ENCODE data around the gene EYA2. TPM values are rescaled to one million over a fixed set of nuclear protein-coding genes. Genes with fewer than 3 reads are reported as not detected.

The EYA2 gene
- total and polyA plus RNA-seq, 4 donors = 0.17 to 0.54 (median 0.23) TPM; not detected in 1

DNA sequence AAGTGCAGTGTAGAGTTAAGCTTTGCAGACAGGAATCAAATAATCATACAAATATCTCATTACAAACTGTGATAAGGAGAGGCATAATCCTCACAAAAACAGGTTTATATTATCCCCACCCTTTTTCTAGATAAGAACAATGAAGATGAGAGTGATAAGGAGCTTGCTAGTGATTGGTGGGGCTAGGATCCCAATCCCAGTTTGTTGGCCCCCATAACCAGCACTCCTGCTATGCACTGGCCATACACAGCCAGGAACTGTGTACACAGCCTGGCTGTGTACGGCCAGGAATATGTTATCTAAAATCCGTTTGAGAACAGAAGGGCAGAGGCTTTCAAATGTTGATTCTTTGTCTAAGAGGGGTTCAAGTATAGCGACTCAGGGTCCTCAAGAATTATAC, 180.6 kb downstream of the EYA2 start:
- WGBS = 56% methylated on average over 3 of the region's 3 CpGs
- H3K4me1 ChIP-seq (ENCODE audit: control insufficient read depth in 4 of 4, insufficient read depth in 4 of 4, low read length in 3 of 4) = no peaks in the 10 kb centered on the region
- H3K36me3 ChIP-seq (ENCODE audit: control insufficient read depth in 4 of 4, insufficient read depth in 3 of 4, low read depth in 1 of 4, low read length in 3 of 4) = no peaks in the 10 kb centered on the region
- TF ChIP-seq RAD21 (IDR thresholded peaks at IDR 0.05) (no peak), REST (IDR thresholded peaks at IDR 0.05) (no peak), FOXA2 (IDR thresholded peaks at IDR 0.05) (no peak), HNF4G (IDR thresholded peaks at IDR 0.05) (no peak), ATF3 (IDR thresholded peaks at IDR 0.05) (no peak), MAX (IDR thresholded peaks at IDR 0.05) (no peak), FOXA1 (IDR thresholded peaks at IDR 0.05) (no peak), JUND (IDR thresholded peaks at IDR 0.05) (no peak), RXRA (IDR thresholded peaks at IDR 0.05) (no peak), SP1 (IDR thresholded peaks at IDR 0.05) (no peak), NR2F2 (IDR thresholded peaks at IDR 0.05) (no peak), TAF1 (conservative IDR thresholded peaks at IDR 0.05) (no peak)
- TF ChIP-seq, protein P1, sequence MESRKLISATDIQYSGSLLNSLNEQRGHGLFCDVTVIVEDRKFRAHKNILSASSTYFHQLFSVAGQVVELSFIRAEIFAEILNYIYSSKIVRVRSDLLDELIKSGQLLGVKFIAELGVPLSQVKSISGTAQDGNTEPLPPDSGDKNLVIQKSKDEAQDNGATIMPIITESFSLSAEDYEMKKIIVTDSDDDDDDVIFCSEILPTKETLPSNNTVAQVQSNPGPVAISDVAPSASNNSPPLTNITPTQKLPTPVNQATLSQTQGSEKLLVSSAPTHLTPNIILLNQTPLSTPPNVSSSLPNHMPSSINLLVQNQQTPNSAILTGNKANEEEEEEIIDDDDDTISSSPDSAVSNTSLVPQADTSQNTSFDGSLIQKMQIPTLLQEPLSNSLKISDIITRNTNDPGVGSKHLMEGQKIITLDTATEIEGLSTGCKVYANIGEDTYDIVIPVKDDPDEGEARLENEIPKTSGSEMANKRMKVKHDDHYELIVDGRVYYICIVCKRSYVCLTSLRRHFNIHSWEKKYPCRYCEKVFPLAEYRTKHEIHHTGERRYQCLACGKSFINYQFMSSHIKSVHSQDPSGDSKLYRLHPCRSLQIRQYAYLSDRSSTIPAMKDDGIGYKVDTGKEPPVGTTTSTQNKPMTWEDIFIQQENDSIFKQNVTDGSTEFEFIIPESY (IDR thresholded peaks at IDR 0.05) = no peak
- TF ChIP-seq, protein P2, sequence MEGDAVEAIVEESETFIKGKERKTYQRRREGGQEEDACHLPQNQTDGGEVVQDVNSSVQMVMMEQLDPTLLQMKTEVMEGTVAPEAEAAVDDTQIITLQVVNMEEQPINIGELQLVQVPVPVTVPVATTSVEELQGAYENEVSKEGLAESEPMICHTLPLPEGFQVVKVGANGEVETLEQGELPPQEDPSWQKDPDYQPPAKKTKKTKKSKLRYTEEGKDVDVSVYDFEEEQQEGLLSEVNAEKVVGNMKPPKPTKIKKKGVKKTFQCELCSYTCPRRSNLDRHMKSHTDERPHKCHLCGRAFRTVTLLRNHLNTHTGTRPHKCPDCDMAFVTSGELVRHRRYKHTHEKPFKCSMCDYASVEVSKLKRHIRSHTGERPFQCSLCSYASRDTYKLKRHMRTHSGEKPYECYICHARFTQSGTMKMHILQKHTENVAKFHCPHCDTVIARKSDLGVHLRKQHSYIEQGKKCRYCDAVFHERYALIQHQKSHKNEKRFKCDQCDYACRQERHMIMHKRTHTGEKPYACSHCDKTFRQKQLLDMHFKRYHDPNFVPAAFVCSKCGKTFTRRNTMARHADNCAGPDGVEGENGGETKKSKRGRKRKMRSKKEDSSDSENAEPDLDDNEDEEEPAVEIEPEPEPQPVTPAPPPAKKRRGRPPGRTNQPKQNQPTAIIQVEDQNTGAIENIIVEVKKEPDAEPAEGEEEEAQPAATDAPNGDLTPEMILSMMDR (IDR thresholded peaks at IDR 0.05; ENCODE audit: low read depth, low read length, missing input control) = no peak
- no peak for DNase-seq (ENCODE audit: low spot score)
- H3K9me3 ChIP-seq (ENCODE audit: control insufficient read depth in 4 of 4, low read length in 3 of 4) = peaks cover 2 to 12% (median 5%) of the 10 kb centered on the region in 4 donors
- H3K27me3 ChIP-seq (ENCODE audit: control insufficient read depth in 4 of 4, insufficient read depth in 4 of 4, low read length in 3 of 4) = no peaks in the 10 kb centered on the region
- no peak overlapping the region for H3K4me3 ChIP-seq (ENCODE audit: low read depth in 1 of 3, low read length in 3 of 3)
- H3K27ac ChIP-seq (ENCODE audit: low read depth in 1 of 2, low read length in 2 of 2) = no peak overlapping the region
- no peak overlapping the region for H3K9ac ChIP-seq (ENCODE audit: low read depth in 1 of 2, low read length in 2 of 2)

GRCh38 chr20:47079047-47079446, 184.4 kb downstream of the EYA2 start:
- no peak for DNase-seq (ENCODE audit: low spot score)
- TF ChIP-seq NR2F2 (IDR thresholded peaks at IDR 0.05) (no peak), MAX (IDR thresholded peaks at IDR 0.05) (no peak), REST (IDR thresholded peaks at IDR 0.05) (no peak), FOXA1 (IDR thresholded peaks at IDR 0.05) (no peak), TAF1 (conservative IDR thresholded peaks at IDR 0.05) (no peak), HNF4A (conservative IDR thresholded peaks at IDR 0.05) (no peak)
- TF ChIP-seq, protein P1 (IDR thresholded peaks at IDR 0.05) = no peak
- no peaks in the 10 kb centered on the region for H3K27me3 ChIP-seq (ENCODE audit: control insufficient read depth in 4 of 4, insufficient read depth in 4 of 4, low read length in 3 of 4)
- H3K4me3 ChIP-seq (ENCODE audit: low read depth in 1 of 3, low read length in 3 of 3) = no peak overlapping the region
- peaks cover 2 to 12% (median 5%) of the 10 kb centered on the region in 4 donors for H3K9me3 ChIP-seq (ENCODE audit: control insufficient read depth in 4 of 4, low read length in 3 of 4)
- H3K27ac ChIP-seq (ENCODE audit: low read depth in 1 of 2, low read length in 2 of 2) = no peak overlapping the region
- H3K4me1 ChIP-seq (ENCODE audit: control insufficient read depth in 4 of 4, insufficient read depth in 4 of 4, low read length in 3 of 4) = no peaks in the 10 kb centered on the region
- H3K36me3 ChIP-seq (ENCODE audit: control insufficient read depth in 4 of 4, insufficient read depth in 3 of 4, low read depth in 1 of 4, low read length in 3 of 4) = no peaks in the 10 kb centered on the region
- H3K9ac ChIP-seq (ENCODE audit: low read depth in 1 of 2, low read length in 2 of 2) = no peak overlapping the region
